Effector memory CD8-positive, alpha-beta T cell (primary cell): Measurements from ENCODE around the gene PIK3R1.
A peak's percentile ranks its signal among the peaks of the same experiment; 100 is the strongest.

ENCODE experiments used
- ATAC-seq: fragments of 150-1000 bp; cut with Tn5 transposase; replicated peaks from 2 replicates; pipeline ENCODE4 v1.10.0; 2021; ENCODE audit warnings: mild to moderate bottlenecking, moderate library complexity
- DNase-seq, 3 experiments: peaks; one replicate each; pipeline ENCODE4 v3.0.0; 2021
- H3K27ac Mint-ChIP-seq, 2 donors: one replicate each; pipeline ENCODE4 v1.8.0; 2022; ENCODE audit warnings: mild to moderate bottlenecking in 2 of 2, mixed read lengths in 2 of 2, moderate library complexity in 2 of 2
- H3K27me3 Mint-ChIP-seq, 2 donors: one replicate each; pipeline ENCODE4 v1.8.0; 2022; ENCODE audit warnings: mixed read lengths in 2 of 2
- H3K36me3 Mint-ChIP-seq: one replicate; pipeline ENCODE4 v1.8.0; 2022; ENCODE audit warnings: mild to moderate bottlenecking, moderate library complexity, mixed read lengths; ENCODE audit not compliant: insufficient read depth
- H3K4me1 Mint-ChIP-seq, 2 donors: one replicate each; pipeline ENCODE4 v1.8.0; 2022; ENCODE audit warnings: low read depth in 2 of 2, mixed read lengths in 2 of 2
- H3K4me3 Mint-ChIP-seq, 2 donors: one replicate each; pipeline ENCODE4 v1.8.0; 2022; ENCODE audit warnings: mild to moderate bottlenecking in 2 of 2, mixed read lengths in 2 of 2, moderate library complexity in 2 of 2
- H3K9me3 Mint-ChIP-seq, 2 donors: one replicate each; pipeline ENCODE4 v1.8.0; 2022; ENCODE audit warnings: mixed read lengths in 2 of 2

PIK3R1 gene

GRCh38 chr5:68279984-68280383 is 64.4 kb downstream of the PIK3R1 start:
- H3K36me3 Mint-ChIP-seq, result peaks cover 69% of the 10 kb centered on the region
- ATAC-seq, result peak; percentile 87
- no peaks in the 10 kb centered on the region for H3K9me3 Mint-ChIP-seq
- peak overlapping the region; percentile 81 to 83 for H3K4me3 Mint-ChIP-seq
- peak overlapping the region; percentile 83 to 93 for H3K27ac Mint-ChIP-seq
- H3K27me3 Mint-ChIP-seq, result no peaks in the 10 kb centered on the region
- H3K4me1 Mint-ChIP-seq, result peaks cover 52 to 72% of the 10 kb centered on the region in 2 donors
- DNase-seq, result peak; percentile 48 to 52 (median 51)

GRCh38 chr5:68282001-68282400 is 66.4 kb downstream of the PIK3R1 start:
- H3K27ac Mint-ChIP-seq, result peak overlapping the region; percentile 83 to 93
- peaks cover 58% of the 10 kb centered on the region for H3K36me3 Mint-ChIP-seq
- no peak for ATAC-seq

GRCh38 chr5:68283766-68284165 is 68.2 kb downstream of the PIK3R1 start:
- H3K4me3 Mint-ChIP-seq, result peak overlapping the region; percentile 81 to 83

More at GRCh38 chr5:68282001-68282400, 66.4 kb downstream of the PIK3R1 start:
- H3K27me3 Mint-ChIP-seq, result no peaks in the 10 kb centered on the region
- peaks cover 60 to 79% of the 10 kb centered on the region in 2 donors for H3K4me1 Mint-ChIP-seq
- peak overlapping the region; percentile 81 to 83 for H3K4me3 Mint-ChIP-seq
- no peak for DNase-seq
- H3K9me3 Mint-ChIP-seq, result no peaks in the 10 kb centered on the region

DNA sequence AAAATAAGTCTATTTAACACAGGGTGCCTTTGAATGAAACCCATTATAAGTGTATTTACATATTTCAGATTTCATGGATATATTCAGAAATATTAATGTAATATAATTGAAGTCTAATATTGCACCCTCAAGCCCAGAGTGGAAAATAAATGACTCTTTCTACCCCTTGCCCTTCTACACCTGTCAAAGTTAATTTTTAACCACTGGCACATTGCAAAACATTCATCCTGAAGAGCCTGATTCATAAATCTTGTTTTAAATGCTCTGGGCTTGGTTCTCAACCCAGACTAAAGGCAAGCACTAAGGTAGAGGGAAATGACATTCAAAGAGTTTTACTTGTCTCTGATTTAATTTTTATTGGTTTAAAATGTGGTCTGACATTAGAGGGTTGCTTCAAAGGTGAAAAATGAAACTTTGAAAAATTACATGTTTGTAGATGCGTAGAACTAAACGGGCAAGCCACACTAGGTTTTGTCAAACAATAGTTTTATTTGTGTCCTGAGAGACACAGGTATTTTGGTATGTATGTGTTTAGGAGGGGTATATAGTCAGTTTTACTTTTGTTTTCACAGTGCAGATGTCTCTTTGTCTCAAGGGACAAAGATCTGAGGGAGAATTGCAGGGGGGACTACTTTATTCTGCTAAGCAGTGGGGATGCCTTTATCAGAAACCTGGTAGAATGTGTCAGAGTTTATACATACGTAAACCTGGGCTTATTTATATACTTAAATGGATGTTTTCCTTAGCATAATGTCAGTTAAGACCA is 69.7 kb downstream of the PIK3R1 start:
- Mint-ChIP-seq H3K4me3 (peak overlapping the region; percentile 81 to 83), H3K27ac (peak overlapping the region; percentile 83 to 91), H3K36me3 (peaks cover 67% of the 10 kb centered on the region), H3K27me3 (no peaks in the 10 kb centered on the region), H3K9me3 (no peaks in the 10 kb centered on the region), H3K4me1 (peaks cover 69 to 84% of the 10 kb centered on the region in 2 donors)
- peak; percentile 17 for ATAC-seq
- DNase-seq, result no peak

More at GRCh38 chr5:68283766-68284165, 68.2 kb downstream of the PIK3R1 start:
- no peaks in the 10 kb centered on the region for H3K27me3 Mint-ChIP-seq
- H3K9me3 Mint-ChIP-seq, result no peaks in the 10 kb centered on the region
- H3K4me1 Mint-ChIP-seq, result peaks cover 68 to 85% of the 10 kb centered on the region in 2 donors
- no peak for DNase-seq
- peak overlapping the region; percentile 83 to 91 for H3K27ac Mint-ChIP-seq
- peaks cover 64% of the 10 kb centered on the region for H3K36me3 Mint-ChIP-seq
- ATAC-seq, result no peak

DNA sequence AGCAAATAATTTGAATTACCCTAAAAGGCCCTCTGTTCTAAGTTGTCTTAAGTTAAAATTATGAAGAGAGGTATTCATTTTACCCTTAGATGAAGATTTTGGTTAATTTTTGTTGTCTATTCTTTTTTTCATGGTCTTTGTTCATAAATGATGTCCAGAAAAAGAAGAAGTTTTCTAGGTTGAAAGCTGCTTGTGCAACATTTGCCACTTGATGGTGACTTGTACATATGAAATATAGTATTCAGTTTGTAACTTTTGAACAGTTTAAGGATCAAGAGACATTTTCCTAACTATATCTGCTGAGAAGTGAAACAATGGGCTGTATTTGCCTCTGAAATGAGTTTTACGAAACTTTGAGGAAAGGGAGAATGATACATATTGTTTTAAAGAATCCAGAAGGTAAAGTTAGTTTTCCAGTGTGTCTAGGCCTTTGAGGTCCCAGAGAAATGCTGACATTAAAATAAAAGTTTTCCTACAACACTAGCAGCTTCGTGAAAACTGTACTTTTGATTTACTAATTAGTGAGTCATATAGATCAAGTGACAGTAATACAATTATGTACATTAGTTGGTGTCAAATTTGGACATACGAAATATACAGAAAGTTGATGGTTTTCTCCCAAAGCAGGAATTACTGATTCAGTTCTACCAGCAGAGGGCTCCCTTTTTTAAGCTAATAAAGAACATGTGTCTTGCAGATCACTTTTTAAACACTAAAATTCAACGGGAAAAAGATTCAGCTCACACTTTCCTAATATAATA is 70.5 kb downstream of the PIK3R1 start:
- Mint-ChIP-seq H3K4me3 (peak overlapping the region; percentile 81 to 83), H3K9me3 (no peaks in the 10 kb centered on the region), H3K27ac (peak overlapping the region; percentile 83 to 91), H3K36me3 (peaks cover 61% of the 10 kb centered on the region), H3K27me3 (no peaks in the 10 kb centered on the region), H3K4me1 (peaks cover 73 to 87% of the 10 kb centered on the region in 2 donors)
- ATAC-seq, result no peak
- peak in 1 of 3 experiments; percentile 24 for DNase-seq

DNA sequence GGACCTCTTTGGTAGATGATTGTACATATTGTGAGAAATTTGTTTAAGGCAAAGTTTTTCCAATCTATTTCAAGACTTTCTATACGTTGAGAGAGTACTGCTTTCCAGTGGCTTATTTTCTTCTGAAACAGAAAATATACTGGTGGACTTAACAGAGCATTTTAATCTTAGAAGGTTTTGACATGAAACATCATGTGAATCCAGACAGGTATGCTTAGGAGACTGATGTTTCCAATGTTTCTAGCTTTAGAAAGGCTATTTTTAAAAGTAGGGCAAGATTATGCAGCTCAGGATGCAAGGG is 71.0 kb downstream of the PIK3R1 start:
- Mint-ChIP-seq H3K4me3 (peak overlapping the region; percentile 81 to 83), H3K27ac (peak overlapping the region in 1 of 2 donors; percentile 91), H3K4me1 (peaks cover 75 to 92% of the 10 kb centered on the region in 2 donors), H3K36me3 (peaks cover 60% of the 10 kb centered on the region), H3K9me3 (no peaks in the 10 kb centered on the region), H3K27me3 (no peaks in the 10 kb centered on the region)
- DNase-seq, result no peak
- ATAC-seq, result no peak

GRCh38 chr5:68287631-68287975 is 72.0 kb downstream of the PIK3R1 start:
- H3K36me3 Mint-ChIP-seq, result peaks cover 58% of the 10 kb centered on the region
- no peak for ATAC-seq
- no peak for DNase-seq
- H3K4me1 Mint-ChIP-seq, result peaks cover 72 to 88% of the 10 kb centered on the region in 2 donors
- H3K4me3 Mint-ChIP-seq, result peak overlapping the region; percentile 81 to 83
- H3K27me3 Mint-ChIP-seq, result no peaks in the 10 kb centered on the region
- H3K9me3 Mint-ChIP-seq, result no peaks in the 10 kb centered on the region
- peak overlapping the region; percentile 93 to 94 for H3K27ac Mint-ChIP-seq

DNA sequence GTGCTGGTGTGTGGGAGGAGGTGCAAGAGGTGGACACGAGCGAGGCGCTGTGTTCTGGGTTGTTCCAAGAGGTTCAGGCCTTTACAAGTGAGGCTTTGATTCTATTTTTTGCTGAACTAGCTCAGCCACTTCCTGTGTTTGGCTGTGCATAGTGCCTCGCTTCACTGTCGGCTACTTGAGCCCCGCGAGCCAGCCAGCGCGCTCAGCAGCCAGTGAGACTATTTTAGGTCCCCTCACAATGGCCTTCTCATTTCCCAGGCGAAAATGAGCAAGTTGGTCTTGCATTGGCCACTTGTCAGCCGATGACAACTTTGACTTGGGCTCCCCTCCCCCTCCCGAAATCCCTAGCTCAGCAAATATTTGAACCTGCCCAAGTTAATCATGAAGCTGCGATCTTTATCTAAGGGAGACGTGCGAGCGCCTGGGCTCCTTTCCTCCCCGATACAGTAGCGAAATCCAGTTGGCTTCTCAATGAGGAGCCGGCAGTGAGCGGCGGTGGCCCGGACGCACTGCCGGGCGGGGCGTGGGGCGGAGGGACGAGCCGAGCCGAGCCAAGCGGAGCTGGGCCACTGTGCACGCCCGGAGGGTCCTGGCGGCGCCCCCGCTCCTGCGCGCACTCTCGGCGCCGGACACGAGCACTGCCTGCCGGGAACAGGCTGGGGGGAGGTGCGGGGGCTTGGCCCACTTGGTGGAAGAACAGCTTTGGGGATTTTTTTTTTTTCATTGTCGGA is 72.6 kb downstream of the PIK3R1 start:
- H3K27ac Mint-ChIP-seq, result peak overlapping the region; percentile 93 to 94
- DNase-seq, result peak; percentile 41 to 54 (median 47)
- H3K27me3 Mint-ChIP-seq, result no peaks in the 10 kb centered on the region
- no peaks in the 10 kb centered on the region for H3K9me3 Mint-ChIP-seq
- peaks cover 67 to 86% of the 10 kb centered on the region in 2 donors for H3K4me1 Mint-ChIP-seq
- H3K4me3 Mint-ChIP-seq, result peak overlapping the region; percentile 81 to 83
- peak; percentile 80 for ATAC-seq
- H3K36me3 Mint-ChIP-seq, result peaks cover 58% of the 10 kb centered on the region

- peak; percentile 6 for ATAC-seq
- peak overlapping the region; percentile 93 to 94 for H3K27ac Mint-ChIP-seq
- H3K9me3 Mint-ChIP-seq, result no peaks in the 10 kb centered on the region
- H3K27me3 Mint-ChIP-seq, result no peaks in the 10 kb centered on the region
- no peak for DNase-seq
- peaks cover 64 to 85% of the 10 kb centered on the region in 2 donors for H3K4me1 Mint-ChIP-seq
- peaks cover 58% of the 10 kb centered on the region for H3K36me3 Mint-ChIP-seq
- peak overlapping the region; percentile 81 to 83 for H3K4me3 Mint-ChIP-seq
These were observed 73.2 kb downstream of the PIK3R1 start for GRCh38 chr5:68288707-68289134.

DNA sequence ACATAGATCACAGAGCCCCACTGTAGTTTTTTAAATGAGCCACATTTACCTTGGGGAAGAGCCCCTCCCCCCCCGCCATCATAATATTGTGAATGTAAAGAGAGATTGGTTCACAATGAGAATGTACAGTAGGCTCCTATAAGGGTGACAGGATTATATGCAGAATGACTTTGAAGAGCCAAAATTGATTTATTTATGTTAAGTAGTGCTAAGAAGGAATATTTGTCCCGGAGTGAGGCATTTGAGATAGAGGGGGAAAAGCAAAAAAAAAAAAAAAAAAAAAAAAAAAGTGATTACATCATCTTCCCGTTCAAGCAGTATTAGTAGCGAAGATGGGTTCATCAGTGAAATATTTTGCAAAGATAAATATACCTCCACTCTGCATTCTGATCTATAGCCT is 73.9 kb downstream of the PIK3R1 start:
- DNase-seq, result no peak
- Mint-ChIP-seq H3K4me3 (peak overlapping the region; percentile 81 to 83), H3K9me3 (no peaks in the 10 kb centered on the region), H3K27ac (peak overlapping the region; percentile 93 to 94), H3K27me3 (no peaks in the 10 kb centered on the region), H3K4me1 (peaks cover 56 to 80% of the 10 kb centered on the region in 2 donors), H3K36me3 (peaks cover 59% of the 10 kb centered on the region)
- ATAC-seq, result no peak

GRCh38 chr5:68290260-68290674 is 74.7 kb downstream of the PIK3R1 start:
- peak overlapping the region; percentile 81 to 83 for H3K4me3 Mint-ChIP-seq
- no peak for ATAC-seq
- peaks cover 58% of the 10 kb centered on the region for H3K36me3 Mint-ChIP-seq
- H3K4me1 Mint-ChIP-seq, result peaks cover 54 to 72% of the 10 kb centered on the region in 2 donors
- no peaks in the 10 kb centered on the region for H3K27me3 Mint-ChIP-seq
- peak overlapping the region; percentile 5 to 66 for H3K27ac Mint-ChIP-seq
- no peaks in the 10 kb centered on the region for H3K9me3 Mint-ChIP-seq
- no peak for DNase-seq

DNA sequence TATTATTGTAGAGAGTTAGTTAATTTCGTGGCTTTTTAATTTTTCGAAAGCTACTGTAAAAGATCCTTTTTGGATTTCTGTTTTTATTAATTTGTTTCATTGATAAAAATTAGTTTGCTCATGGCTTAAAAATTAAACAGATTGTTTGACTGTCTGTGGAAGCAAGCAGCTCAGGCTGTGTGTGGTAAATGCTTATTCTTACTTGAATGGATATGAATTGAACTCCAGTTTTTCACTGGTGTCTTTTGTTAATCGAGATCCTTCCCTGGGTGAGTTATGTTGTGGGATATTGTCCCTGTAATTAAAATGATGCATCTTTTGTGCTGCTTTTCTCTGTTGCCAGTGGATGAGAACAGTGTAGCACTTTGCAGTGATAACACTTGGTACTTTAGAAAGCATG is 75.3 kb downstream of the PIK3R1 start:
- H3K4me1 Mint-ChIP-seq, result peaks cover 50 to 67% of the 10 kb centered on the region in 2 donors
- peaks cover 62% of the 10 kb centered on the region for H3K36me3 Mint-ChIP-seq
- H3K27ac Mint-ChIP-seq, result peak overlapping the region; percentile 5 to 66
- H3K9me3 Mint-ChIP-seq, result no peaks in the 10 kb centered on the region
- no peaks in the 10 kb centered on the region for H3K27me3 Mint-ChIP-seq
- ATAC-seq (no peak), DNase-seq (no peak)
- H3K4me3 Mint-ChIP-seq, result peak overlapping the region in 1 of 2 donors; percentile 83

DNA sequence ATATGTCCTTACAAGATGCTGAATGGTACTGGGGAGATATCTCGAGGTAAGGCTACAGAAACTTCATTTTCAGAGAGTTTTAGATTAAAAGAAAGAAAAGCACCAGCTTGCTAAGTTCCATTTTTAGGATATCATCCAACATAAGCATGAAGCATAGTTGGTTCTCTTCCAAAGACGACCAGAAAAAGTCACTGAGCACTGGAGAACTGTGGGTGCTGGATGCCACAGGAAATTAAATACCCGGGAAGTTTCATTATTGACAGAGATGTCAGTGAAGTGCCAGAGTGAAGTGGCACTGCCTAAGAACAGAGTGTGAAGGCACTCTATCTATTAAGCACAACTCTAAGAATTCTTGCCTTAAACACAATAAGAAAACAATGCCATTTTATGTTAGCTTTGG is 76.8 kb downstream of the PIK3R1 start:
- Mint-ChIP-seq H3K4me1 (peaks cover 38 to 53% of the 10 kb centered on the region in 2 donors), H3K4me3 (peak overlapping the region in 1 of 2 donors; percentile 83), H3K9me3 (no peaks in the 10 kb centered on the region), H3K36me3 (peaks cover 76% of the 10 kb centered on the region), H3K27me3 (no peaks in the 10 kb centered on the region), H3K27ac (peak overlapping the region; percentile 5 to 66)
- DNase-seq, result no peak
- no peak for ATAC-seq
